Erythroblast (primary cell): ENCODE measurements around the gene MMP1.

Source experiments
- GATA1 ChIP-seq: IDR thresholded peaks from 2 replicates; pipeline ENCODE4 v1.6.1; 2011; ENCODE audit warnings: low read depth, mild to moderate bottlenecking, control low read depth, low read length, moderate library complexity
- POLR2A ChIP-seq: IDR thresholded peaks from 2 replicates; pipeline ENCODE4 v1.6.1; 2011; ENCODE audit warnings: mild to moderate bottlenecking, low read length

DNA sequence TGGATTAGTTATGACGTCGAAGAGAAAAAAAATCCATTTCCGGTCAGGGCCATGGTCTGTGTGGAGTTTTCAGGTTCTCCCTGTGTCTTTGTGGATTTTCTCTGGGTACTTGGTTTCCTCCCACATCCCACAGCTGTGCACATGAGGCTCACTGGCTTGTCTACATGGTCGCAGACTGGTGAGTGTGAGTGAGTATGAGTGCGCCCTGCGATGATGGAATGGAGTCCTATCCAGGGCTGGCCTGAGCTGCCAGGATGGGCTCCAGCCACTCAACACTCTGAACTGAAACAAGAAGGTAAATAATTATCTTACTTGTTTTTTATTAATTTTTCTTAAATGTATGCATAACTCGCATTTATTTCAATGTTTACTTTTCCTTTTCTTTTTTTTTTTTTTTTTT is 34.7 kb upstream of the MMP1 start:
- TF ChIP-seq POLR2A (no peak), GATA1 (no peak)
